ENCODE data around the gene CPXM2. TPM values are rescaled to one million over a fixed set of nuclear protein-coding genes. Genes with fewer than 3 reads are reported as not detected.

Gene CPXM2
- not detected in 5 replicates for total RNA-seq (2022; extraction: Qiagen RNA extraction; ENCODE audit: low read depth)

GRCh38 chr10:123891144-123892071, at the start of gene CPXM2:
CPXM2 (minus strand) TSS chr10:123891807; CDS start chr10:123891659, 148 bp downstream.

Other genes with a start within 250 kb of the CPXM2 start
- not detected in 5 replicates for gene GPR26, start 225.5 kb downstream of the CPXM2 start, total RNA-seq (2022; extraction: Qiagen RNA extraction; ENCODE audit: low read depth)
- gene CHST15, start 201.8 kb upstream of the CPXM2 start, total RNA-seq (2022; extraction: Qiagen RNA extraction; ENCODE audit: low read depth) = 8.6 to 10.9 TPM (median 10.3 TPM) in 5 replicates

Data from A549 treated with GW870086 at 1 μM for 4 hours (cell line).